ENCODE results near the gene SNX21.

SNX21 gene

DNA sequence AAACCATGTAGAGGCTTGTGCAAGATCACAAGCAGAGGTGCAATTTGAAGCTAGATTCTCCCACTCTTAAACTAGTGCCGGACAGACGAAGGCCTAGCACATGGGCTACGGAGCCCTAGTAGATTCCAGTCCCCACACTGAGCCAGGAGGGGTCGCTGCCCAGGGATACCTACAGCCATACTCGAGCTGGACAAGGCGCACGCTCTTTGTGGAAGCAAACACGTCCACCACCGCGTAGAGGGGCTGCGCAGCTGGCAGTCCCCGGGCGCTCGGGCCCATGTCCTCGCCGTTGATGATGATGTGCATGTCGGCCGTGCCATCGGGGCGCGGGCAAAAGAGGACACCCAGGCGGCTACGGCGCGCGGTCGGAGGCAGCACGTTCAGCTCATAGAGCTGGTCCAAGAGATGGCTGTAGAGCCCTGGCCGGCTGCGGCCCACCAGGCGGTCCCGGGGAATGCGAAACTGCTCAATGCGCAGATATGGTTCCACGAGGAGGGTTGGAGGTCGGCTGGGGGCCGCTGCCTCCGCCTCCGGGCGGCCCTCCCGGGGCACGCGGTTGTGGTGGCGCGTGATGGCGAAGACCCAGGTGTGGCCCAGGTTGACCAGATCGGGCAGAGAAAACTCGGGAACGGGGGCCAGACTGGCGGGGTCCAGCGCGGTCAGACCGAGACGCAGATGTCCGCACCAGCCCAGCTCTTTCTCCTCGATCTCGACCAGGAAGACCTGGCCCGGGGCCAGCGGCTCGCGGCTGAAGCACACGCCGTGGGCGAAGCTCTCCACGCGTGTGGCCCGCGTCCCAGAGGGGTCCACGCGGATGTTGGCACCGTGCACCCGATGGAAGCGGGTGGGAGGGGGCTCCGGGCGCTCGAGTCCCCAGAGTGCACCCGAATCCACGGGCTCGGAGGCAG is 56.7 kb downstream of the SNX21 start:
- Histone ChIP-seq H3K27ac (ENCODE audit: low read length) (no peak overlapping the region), H3K36me3 (ENCODE audit: insufficient read depth, low read depth, low read length) (peaks cover 38% of the 10 kb centered on the region), H3K4me3 (ENCODE audit: low read length) (peak overlapping the region; percentile 81), H3K9me3 (ENCODE audit: insufficient read depth, low read depth, low read length) (no peaks in the 10 kb centered on the region), H3K9ac (ENCODE audit: low read depth, low read length) (peak overlapping the region; percentile 88; the same call in 1 of the 2 replicates), H3K4me1 (ENCODE audit: insufficient read depth, low read length) (no peaks in the 10 kb centered on the region), H3K27me3 (ENCODE audit: insufficient read depth, low read length) (no peaks in the 10 kb centered on the region)

- no peaks in the 10 kb centered on the region for H3K9me3 ChIP-seq (ENCODE audit: insufficient read depth, low read depth, low read length)
- peak within 1 kb of the TSS; percentile 88 for H3K9ac ChIP-seq (ENCODE audit: low read depth, low read length)
- peak within 1 kb of the TSS; percentile 81 for H3K4me3 ChIP-seq (ENCODE audit: low read length)
- H3K4me1 ChIP-seq (ENCODE audit: insufficient read depth, low read length): no peaks in the 10 kb centered on the region
- H3K27ac ChIP-seq (ENCODE audit: low read length): peak within 1 kb of the TSS; percentile 43
- peaks cover 37% of the 10 kb centered on the region for H3K36me3 ChIP-seq (ENCODE audit: insufficient read depth, low read depth, low read length)
- H3K27me3 ChIP-seq (ENCODE audit: insufficient read depth, low read length): no peaks in the 10 kb centered on the region
These were observed 57.7 kb downstream of the SNX21 start, which contains the start of the genes CTSA and NEURL2 for GRCh38 chr20:45890985-45891983. CTSA (plus strand) TSS chr20:45891335; CDS start chr20:45891569, 234 bp downstream. NEURL2 (minus strand) TSS chr20:45891208; CDS start chr20:45890991, 217 bp downstream.

DNA sequence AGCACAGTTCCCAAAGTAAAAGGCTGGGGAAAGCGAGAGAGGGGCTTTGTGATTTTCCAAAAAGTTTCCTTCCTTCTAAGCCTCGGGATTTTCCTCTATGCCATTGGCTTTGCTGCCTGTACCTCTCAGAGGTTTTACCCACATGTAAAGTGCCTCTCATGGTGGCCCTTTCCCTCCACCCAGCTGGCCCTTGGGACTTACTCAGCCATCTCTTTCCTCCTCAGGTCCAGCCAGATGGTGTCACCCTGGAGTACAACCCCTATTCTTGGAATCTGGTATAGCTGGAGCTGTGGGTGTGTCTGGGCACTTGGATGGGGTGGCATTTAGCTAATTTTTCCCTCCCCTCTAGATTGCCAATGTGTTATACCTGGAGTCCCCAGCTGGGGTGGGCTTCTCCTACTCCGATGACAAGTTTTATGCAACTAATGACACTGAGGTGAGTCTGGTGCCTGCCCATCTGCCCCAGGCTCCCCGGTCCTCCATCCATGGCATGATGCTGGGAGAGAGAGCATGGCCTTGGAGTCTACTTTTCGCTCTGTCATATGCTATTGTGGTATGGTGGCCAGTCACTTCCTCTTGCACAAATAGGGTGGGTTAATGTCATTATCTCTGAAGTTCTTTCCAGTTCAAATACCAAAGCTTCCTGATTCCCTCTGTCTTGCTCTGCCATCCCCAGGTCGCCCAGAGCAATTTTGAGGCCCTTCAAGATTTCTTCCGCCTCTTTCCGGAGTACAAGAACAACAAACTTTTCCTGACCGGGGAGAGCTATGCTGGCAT is 58.6 kb downstream of the SNX21 start:
- H3K27ac ChIP-seq (ENCODE audit: low read length): no peak overlapping the region
- no peaks in the 10 kb centered on the region for H3K27me3 ChIP-seq (ENCODE audit: insufficient read depth, low read length)
- peak overlapping the region; percentile 81 for H3K4me3 ChIP-seq (ENCODE audit: low read length)
- H3K9ac ChIP-seq (ENCODE audit: low read depth, low read length): peak overlapping the region; percentile 88; the same call in 1 of the 2 replicates
- H3K36me3 ChIP-seq (ENCODE audit: insufficient read depth, low read depth, low read length): peaks cover 43% of the 10 kb centered on the region
- H3K9me3 ChIP-seq (ENCODE audit: insufficient read depth, low read depth, low read length): no peaks in the 10 kb centered on the region
- H3K4me1 ChIP-seq (ENCODE audit: insufficient read depth, low read length): no peaks in the 10 kb centered on the region

All from iPS-20b (cell line).